Measurements from ENCODE around the gene SAP25. TPM values are rescaled to one million over a fixed set of nuclear protein-coding genes. Genes with fewer than 3 reads are reported as not detected.
A peak's percentile ranks its signal among the peaks of the same experiment; 100 is the strongest.

Gene SAP25
- total and polyA plus RNA-seq, 2 of the 8 experiments (the other 6 are each of a cell fraction or from before 2014, with no cell fraction given): 3.6 to 5.8 TPM

GRCh38 chr7:100611983-100612729 lies 38.5 kb upstream of the SAP25 start, which contains the start of gene MOSPD3 (continued):
- no peak for TF ChIP-seq ZNF274 (IDR thresholded peaks at IDR 0.05; ENCODE audit: borderline replicate concordance, extremely low read depth, low read length)
- TF ChIP-seq EZH2 (IDR thresholded peaks at IDR 0.05; ENCODE audit: low read depth, low read length, severe bottlenecking): no peak
- peak in 1 of 2 experiments; percentile 93; a peak in 2 of 3 replicates for TF ChIP-seq POLR2A (IDR thresholded peaks at IDR 0.05; ENCODE audit: control extremely low read depth in 1 of 2, low read depth in 2 of 2, low read length in 2 of 2)
- peak in 1 of 2 experiments; percentile 48; a peak in 1 of 4 replicates for TF ChIP-seq SIN3A (conservative IDR thresholded peaks at IDR 0.05 in 1 of 2, IDR thresholded peaks at IDR 0.05 in 1 of 2; ENCODE audit: low read depth in 1 of 2, low read length in 2 of 2)
- no peak for TF ChIP-seq KDM1A (IDR thresholded peaks at IDR 0.05; ENCODE audit: borderline replicate concordance, low read length)
- TF ChIP-seq CHD1 (IDR thresholded peaks at IDR 0.05; ENCODE audit: low read depth, low read length): no peak
- no peak for TF ChIP-seq RNF2 (IDR thresholded peaks at IDR 0.05; ENCODE audit: borderline replicate concordance, low read depth, low read length, missing control alignments, poor library complexity, severe bottlenecking)
- TF ChIP-seq SP1 (IDR thresholded peaks at IDR 0.05; ENCODE audit: low read depth, low read length): peak; percentile 86
- TF ChIP-seq NRF1 (IDR thresholded peaks at IDR 0.05; ENCODE audit: low read depth, low read length): no peak
- peak; percentile 72 for TF ChIP-seq CREB1 (IDR thresholded peaks at IDR 0.05)
- no peak for TF ChIP-seq HDAC2 (IDR thresholded peaks at IDR 0.05; ENCODE audit: borderline replicate concordance in 1 of 2, low read depth in 2 of 2, low read length in 2 of 2)
